Activated CD8-positive, alpha-beta memory T cell treated with anti-CD3 and anti-CD28 coated beads, Interleukin-2, amount 50 U/mL, for 1 hour (primary cell): Measurements from ENCODE around the gene IL17RE.
A peak's percentile ranks its signal among the peaks of the same experiment; 100 is the strongest.
"Not testable (repeated sequence)": the region's sequence is repeated elsewhere in the genome, so short reads cannot be mapped to it uniquely, and the experiment has no call there.

ENCODE experiments used
- DNase-seq: peaks from one replicate; pipeline ENCODE4 v3.0.0-alpha.2; 2020; ENCODE audit errors: extremely low read depth

IL17RE gene

GRCh38 chr3:9879830-9880549 lies 22.7 kb upstream of the IL17RE start, which contains the start of gene CIDEC:
CIDEC (minus strand) TSS chr3:9880253; CDS start chr3:9878486, 1,767 bp downstream.
- DNase-seq: no peak

- no peak for DNase-seq
Observed at GRCh38 chr3:9881441-9881840, 21.2 kb upstream of the IL17RE start.

GRCh38 chr3:9883706-9884554 lies 18.7 kb upstream of the IL17RE start:
- no peak for DNase-seq

GRCh38 chr3:9884555-9885165 lies 18.0 kb upstream of the IL17RE start:
- DNase-seq: no peak

GRCh38 chr3:9886328-9886727 lies 16.3 kb upstream of the IL17RE start:
- no peak for DNase-seq

GRCh38 chr3:9887480-9887879 lies 15.2 kb upstream of the IL17RE start:
- no peak for DNase-seq

- no peak for DNase-seq
Observed at GRCh38 chr3:9888540-9888939, 14.1 kb upstream of the IL17RE start.

GRCh38 chr3:9889405-9889804 lies 13.2 kb upstream of the IL17RE start:
- DNase-seq: no peak

- DNase-seq: peak; percentile 75
Observed at GRCh38 chr3:9890249-9891071, 12.2 kb upstream of the IL17RE start, which contains the start of gene JAGN1. JAGN1 (plus strand) TSS chr3:9890610; CDS start chr3:9890723, 113 bp downstream.

- no peak for DNase-seq
Observed at GRCh38 chr3:9891072-9891622, 11.5 kb upstream of the IL17RE start.

GRCh38 chr3:9893739-9894138 lies 8.9 kb upstream of the IL17RE start:
- DNase-seq: no peak

- not testable (repeated sequence) for DNase-seq
Observed at GRCh38 chr3:9895715-9896114, 6.9 kb upstream of the IL17RE start.

- not testable (repeated sequence) for DNase-seq
Observed at GRCh38 chr3:9896755-9897407, 5.8 kb upstream of the IL17RE start.

- no peak for DNase-seq
Observed at GRCh38 chr3:9897408-9898372, 5.0 kb upstream of the IL17RE start.

GRCh38 chr3:9898467-9899241 lies 4.0 kb upstream of the IL17RE start:
- no peak for DNase-seq

GRCh38 chr3:9899289-9899791 lies 3.3 kb upstream of the IL17RE start:
- DNase-seq: no peak

- not testable (repeated sequence) for DNase-seq
Observed at GRCh38 chr3:9900965-9901415, 1.7 kb upstream of the IL17RE start.

- no peak for DNase-seq
Observed at GRCh38 chr3:9901967-9902366, 681 bp upstream of the IL17RE start.
